ENCODE results near the gene PDE7B. TPM values are rescaled to one million over a fixed set of nuclear protein-coding genes. Genes with fewer than 3 reads are reported as not detected.
A peak's percentile ranks its signal among the peaks of the same experiment; 100 is the strongest.

The PDE7B gene
- total and polyA plus RNA-seq, 2 donors (not counting 1 experiment from before 2014, with no cell fraction given) = 7.9 to 21.5 TPM

DNA sequence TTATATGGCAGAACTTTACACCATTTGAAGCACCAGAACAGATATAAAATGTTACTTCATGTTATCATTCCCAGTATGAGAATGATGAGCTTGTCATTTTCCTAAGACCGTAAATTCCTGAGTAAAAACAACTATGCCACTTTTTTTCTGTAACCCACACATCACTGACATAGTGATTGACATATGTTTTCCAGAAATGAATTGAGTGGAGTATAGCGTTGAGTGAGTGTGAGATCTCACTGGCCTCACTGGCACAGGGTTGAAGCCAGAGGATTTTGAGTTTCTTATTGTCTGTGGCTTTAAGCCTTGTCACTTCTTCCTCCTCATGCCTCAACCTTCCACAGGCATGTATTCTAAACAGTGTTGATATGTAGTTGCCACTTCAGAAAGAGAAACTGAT is 62.3 kb downstream of the PDE7B start:
- TF ChIP-seq, protein P1, sequence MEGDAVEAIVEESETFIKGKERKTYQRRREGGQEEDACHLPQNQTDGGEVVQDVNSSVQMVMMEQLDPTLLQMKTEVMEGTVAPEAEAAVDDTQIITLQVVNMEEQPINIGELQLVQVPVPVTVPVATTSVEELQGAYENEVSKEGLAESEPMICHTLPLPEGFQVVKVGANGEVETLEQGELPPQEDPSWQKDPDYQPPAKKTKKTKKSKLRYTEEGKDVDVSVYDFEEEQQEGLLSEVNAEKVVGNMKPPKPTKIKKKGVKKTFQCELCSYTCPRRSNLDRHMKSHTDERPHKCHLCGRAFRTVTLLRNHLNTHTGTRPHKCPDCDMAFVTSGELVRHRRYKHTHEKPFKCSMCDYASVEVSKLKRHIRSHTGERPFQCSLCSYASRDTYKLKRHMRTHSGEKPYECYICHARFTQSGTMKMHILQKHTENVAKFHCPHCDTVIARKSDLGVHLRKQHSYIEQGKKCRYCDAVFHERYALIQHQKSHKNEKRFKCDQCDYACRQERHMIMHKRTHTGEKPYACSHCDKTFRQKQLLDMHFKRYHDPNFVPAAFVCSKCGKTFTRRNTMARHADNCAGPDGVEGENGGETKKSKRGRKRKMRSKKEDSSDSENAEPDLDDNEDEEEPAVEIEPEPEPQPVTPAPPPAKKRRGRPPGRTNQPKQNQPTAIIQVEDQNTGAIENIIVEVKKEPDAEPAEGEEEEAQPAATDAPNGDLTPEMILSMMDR (conservative IDR thresholded peaks at IDR 0.05 in 1 of 2, IDR thresholded peaks at IDR 0.05 in 1 of 2; ENCODE audit: low read depth in 1 of 2, low read length in 2 of 2) = no peak

DNA sequence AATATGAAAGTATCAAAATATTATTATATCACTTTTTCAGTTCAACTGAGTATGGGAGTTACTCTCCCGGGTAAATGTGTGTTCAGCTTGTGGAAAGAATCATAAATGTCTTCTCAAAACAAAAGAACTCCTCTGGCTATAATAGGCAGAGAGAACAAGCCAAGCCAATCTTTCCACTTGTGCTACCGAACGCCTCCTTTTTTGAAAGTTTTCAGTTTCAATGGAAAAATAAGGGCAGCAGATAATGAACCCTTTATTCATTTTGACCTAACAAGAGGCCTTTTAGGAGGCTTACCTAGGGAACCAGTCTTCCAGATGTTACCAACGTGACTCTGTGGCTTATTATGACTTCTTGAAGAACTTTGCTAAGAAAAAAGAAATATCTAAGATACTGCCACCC is 67.5 kb downstream of the PDE7B start:
- DNase-seq (ENCODE audit: low read depth in 2 of 2) = no peak
- Histone ChIP-seq H2AFZ (ENCODE audit: low read length) (no peak overlapping the region), H3K9me3 (ENCODE audit: control insufficient read depth, insufficient read depth, low read depth, low read length) (no peaks in the 10 kb centered on the region)

More for the DNA sequence above, 62.3 kb downstream of the PDE7B start:
- Histone ChIP-seq H3K27me3 (ENCODE audit: control insufficient read depth, insufficient read depth, low read length) (no peaks in the 10 kb centered on the region), H2AFZ (ENCODE audit: low read length) (no peak overlapping the region), H3K4me1 (ENCODE audit: control insufficient read depth, extremely low read depth, insufficient read depth, low read length) (no peaks in the 10 kb centered on the region), H4K20me1 (ENCODE audit: control insufficient read depth, extremely low read depth, insufficient read depth, low read length) (no peaks in the 10 kb centered on the region), H3K27ac (ENCODE audit: insufficient read depth, low read length) (no peak overlapping the region), H3K4me3 (replicated peaks in 1 of 4; ENCODE audit: control extremely low read depth in 1 of 4, insufficient read depth in 1 of 4, low read depth in 3 of 4, low read length in 4 of 4) (no peak overlapping the region), H3K36me3 (ENCODE audit: control insufficient read depth, insufficient read depth, low read length) (no peaks in the 10 kb centered on the region), H3K79me2 (ENCODE audit: control insufficient read depth, insufficient read depth, low read length) (no peaks in the 10 kb centered on the region), H3K4me2 (ENCODE audit: extremely low read depth, insufficient read depth, low read length) (no peak overlapping the region), H3K9ac (ENCODE audit: insufficient read depth, low read length) (no peak overlapping the region), H3K9me3 (ENCODE audit: control insufficient read depth, insufficient read depth, low read depth, low read length) (no peaks in the 10 kb centered on the region)
- no peak for DNase-seq (ENCODE audit: low read depth in 2 of 2)

GRCh38 chr6:135920689-135921088 is 69.2 kb downstream of the PDE7B start:
- peaks cover 5% of the 10 kb centered on the region for H3K4me1 ChIP-seq (ENCODE audit: control insufficient read depth, extremely low read depth, insufficient read depth, low read length)
- no peak overlapping the region for H3K4me2 ChIP-seq (ENCODE audit: extremely low read depth, insufficient read depth, low read length)
- H3K4me3 ChIP-seq (replicated peaks in 1 of 4; ENCODE audit: control extremely low read depth in 1 of 4, insufficient read depth in 1 of 4, low read depth in 3 of 4, low read length in 4 of 4) = no peak overlapping the region
- H3K27ac ChIP-seq (ENCODE audit: insufficient read depth, low read length) = no peak overlapping the region
- no peak for TF ChIP-seq EZH2 (IDR thresholded peaks at IDR 0.05; ENCODE audit: low read length, missing control alignments)
- TF ChIP-seq, protein P1 (conservative IDR thresholded peaks at IDR 0.05 in 1 of 2, IDR thresholded peaks at IDR 0.05 in 1 of 2; ENCODE audit: low read depth in 1 of 2, low read length in 2 of 2) = no peak
- H3K9ac ChIP-seq (ENCODE audit: insufficient read depth, low read length) = no peak overlapping the region
- DNase-seq (ENCODE audit: low read depth in 2 of 2) = peak in 1 of 2 donors; percentile 41
- H2AFZ ChIP-seq (ENCODE audit: low read length) = no peak overlapping the region
- no peaks in the 10 kb centered on the region for H3K79me2 ChIP-seq (ENCODE audit: control insufficient read depth, insufficient read depth, low read length)
- no peaks in the 10 kb centered on the region for H3K36me3 ChIP-seq (ENCODE audit: control insufficient read depth, insufficient read depth, low read length)
- no peaks in the 10 kb centered on the region for H3K27me3 ChIP-seq (ENCODE audit: control insufficient read depth, insufficient read depth, low read length)
- H3K9me3 ChIP-seq (ENCODE audit: control insufficient read depth, insufficient read depth, low read depth, low read length) = no peaks in the 10 kb centered on the region
- H4K20me1 ChIP-seq (ENCODE audit: control insufficient read depth, extremely low read depth, insufficient read depth, low read length) = no peaks in the 10 kb centered on the region

More for the DNA sequence above, 67.5 kb downstream of the PDE7B start:
- Histone ChIP-seq H3K9ac (ENCODE audit: insufficient read depth, low read length) (no peak overlapping the region), H3K36me3 (ENCODE audit: control insufficient read depth, insufficient read depth, low read length) (no peaks in the 10 kb centered on the region), H3K27me3 (ENCODE audit: control insufficient read depth, insufficient read depth, low read length) (no peaks in the 10 kb centered on the region), H3K4me2 (ENCODE audit: extremely low read depth, insufficient read depth, low read length) (no peak overlapping the region), H3K79me2 (ENCODE audit: control insufficient read depth, insufficient read depth, low read length) (no peaks in the 10 kb centered on the region), H3K4me1 (ENCODE audit: control insufficient read depth, extremely low read depth, insufficient read depth, low read length) (peaks cover 5% of the 10 kb centered on the region), H3K27ac (ENCODE audit: insufficient read depth, low read length) (no peak overlapping the region), H3K4me3 (replicated peaks in 1 of 4; ENCODE audit: control extremely low read depth in 1 of 4, insufficient read depth in 1 of 4, low read depth in 3 of 4, low read length in 4 of 4) (no peak overlapping the region), H4K20me1 (ENCODE audit: control insufficient read depth, extremely low read depth, insufficient read depth, low read length) (no peaks in the 10 kb centered on the region)
- no peak for TF ChIP-seq EZH2 (IDR thresholded peaks at IDR 0.05; ENCODE audit: low read length, missing control alignments)
- TF ChIP-seq, protein P1 (conservative IDR thresholded peaks at IDR 0.05 in 1 of 2, IDR thresholded peaks at IDR 0.05 in 1 of 2; ENCODE audit: low read depth in 1 of 2, low read length in 2 of 2) = no peak

Data from fibroblast of lung (primary cell).